Gastroesophageal sphincter (tissue), 3 donors: ENCODE data around the gene RANBP3.
A peak's percentile ranks its signal among the peaks of the same experiment; 100 is the strongest.

ENCODE experiments used
- POLR2AphosphoS5 ChIP-seq: sonication (generic); formaldehyde crosslinking; IDR thresholded peaks from one replicate; pipeline ENCODE4 v1.6.1; 2017; ENCODE audit warnings: antibody characterized with exemption
- TF ChIP-seq, protein P1 (sequence below), 4 experiments: fragments of 200-600 bp in 2 of 4; fragments of 450-650 bp in 2 of 4; sonication (generic) in 1 of 4; IDR thresholded peaks; one replicate each; pipeline ENCODE4 v1.5.1; 2017 to 2019; ENCODE audit warnings: antibody characterized with exemption in 4 of 4, mild to moderate bottlenecking in 2 of 4, moderate library complexity in 2 of 4

DNA sequence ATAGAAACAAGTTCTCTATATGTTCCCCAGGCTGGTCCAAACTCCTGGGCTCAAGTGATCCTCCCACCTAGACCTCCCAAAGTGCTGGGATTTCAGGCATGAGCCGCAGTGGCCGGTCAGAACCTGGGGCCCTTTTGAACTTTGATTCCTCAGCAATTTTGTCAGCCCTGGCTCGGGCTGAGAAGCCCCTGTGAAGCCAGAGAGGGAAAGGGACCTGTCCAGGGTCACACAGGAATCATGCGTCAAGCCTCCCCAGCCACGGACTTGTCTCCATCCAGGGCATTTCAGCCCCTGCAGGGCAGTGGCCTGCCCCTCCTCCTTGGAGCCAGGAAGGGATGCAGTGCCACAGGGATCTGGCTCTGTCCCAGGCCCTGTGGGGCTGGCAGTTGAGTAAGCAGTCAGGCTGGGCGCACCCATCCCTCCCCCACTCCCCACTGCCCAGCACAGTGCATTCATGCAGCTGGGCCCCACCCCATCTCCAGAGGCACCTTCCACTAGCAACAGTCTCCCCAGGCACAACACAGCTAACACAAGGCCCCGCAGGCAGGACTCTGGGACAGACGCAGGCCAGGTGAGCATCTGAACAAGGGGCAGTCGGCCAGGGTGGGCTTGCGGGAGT, 64.1 kb downstream of the RANBP3 start, which contains the start of gene CAPS:
- TF ChIP-seq, protein P1, sequence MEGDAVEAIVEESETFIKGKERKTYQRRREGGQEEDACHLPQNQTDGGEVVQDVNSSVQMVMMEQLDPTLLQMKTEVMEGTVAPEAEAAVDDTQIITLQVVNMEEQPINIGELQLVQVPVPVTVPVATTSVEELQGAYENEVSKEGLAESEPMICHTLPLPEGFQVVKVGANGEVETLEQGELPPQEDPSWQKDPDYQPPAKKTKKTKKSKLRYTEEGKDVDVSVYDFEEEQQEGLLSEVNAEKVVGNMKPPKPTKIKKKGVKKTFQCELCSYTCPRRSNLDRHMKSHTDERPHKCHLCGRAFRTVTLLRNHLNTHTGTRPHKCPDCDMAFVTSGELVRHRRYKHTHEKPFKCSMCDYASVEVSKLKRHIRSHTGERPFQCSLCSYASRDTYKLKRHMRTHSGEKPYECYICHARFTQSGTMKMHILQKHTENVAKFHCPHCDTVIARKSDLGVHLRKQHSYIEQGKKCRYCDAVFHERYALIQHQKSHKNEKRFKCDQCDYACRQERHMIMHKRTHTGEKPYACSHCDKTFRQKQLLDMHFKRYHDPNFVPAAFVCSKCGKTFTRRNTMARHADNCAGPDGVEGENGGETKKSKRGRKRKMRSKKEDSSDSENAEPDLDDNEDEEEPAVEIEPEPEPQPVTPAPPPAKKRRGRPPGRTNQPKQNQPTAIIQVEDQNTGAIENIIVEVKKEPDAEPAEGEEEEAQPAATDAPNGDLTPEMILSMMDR (IDR thresholded peaks at IDR 0.05): no peak
- peak; percentile 38 for TF ChIP-seq POLR2AphosphoS5
